IMR-90 (cell line): ENCODE measurements around the gene NLRX1.

ENCODE experiments used
- CTCF ChIP-seq: conservative IDR thresholded peaks from 2 replicates; pipeline ENCODE4 v1.5.1; 2012; ENCODE audit warnings: mild to moderate bottlenecking, low read depth, low read length, improper control_type of control experiment
- MAFK ChIP-seq: IDR thresholded peaks from 2 replicates; pipeline ENCODE4 v1.6.1; 2012; ENCODE audit warnings: low read depth, low read length, improper control_type of control experiment
- MXI1 ChIP-seq: IDR thresholded peaks from 2 replicates; pipeline ENCODE4 v1.6.1; 2012; ENCODE audit warnings: low read depth, mild to moderate bottlenecking, low read length, moderate library complexity, borderline replicate concordance

GRCh38 chr11:119175493-119176077, 7.1 kb downstream of the NLRX1 start:
- TF ChIP-seq MXI1 (no peak), MAFK (no peak), CTCF (no peak)
